Activated gamma-delta T cell (primary cell): ENCODE measurements around the gene STAC.
"Not testable (repeated sequence)": the region's sequence is repeated elsewhere in the genome, so short reads cannot be mapped to it uniquely, and the experiment has no call there.

Experiments used
- DNase-seq: peaks from one replicate; lab custom pipeline; 2025; lab: John Stamatoyannopoulos, UW

The STAC gene

DNA sequence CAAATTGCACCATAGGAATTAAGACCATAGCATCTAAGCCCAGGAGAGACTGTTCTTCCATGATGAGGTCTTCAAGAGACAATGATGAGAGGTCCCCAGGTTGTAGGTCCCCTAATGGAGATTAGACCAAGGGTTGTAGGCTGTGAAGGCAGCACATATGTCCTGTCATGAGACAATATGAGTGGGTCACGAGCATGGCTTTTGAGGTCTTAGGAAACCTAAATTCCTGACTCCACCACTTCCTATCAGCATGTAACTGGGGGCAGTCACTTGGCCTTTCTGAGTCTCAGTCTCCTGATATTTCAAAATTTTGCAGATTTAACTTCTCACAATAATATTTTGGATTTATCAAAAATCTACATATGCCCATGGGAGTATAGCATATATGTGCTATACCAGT lies 31.3 kb downstream of the STAC start:
- no peak for DNase-seq

DNA sequence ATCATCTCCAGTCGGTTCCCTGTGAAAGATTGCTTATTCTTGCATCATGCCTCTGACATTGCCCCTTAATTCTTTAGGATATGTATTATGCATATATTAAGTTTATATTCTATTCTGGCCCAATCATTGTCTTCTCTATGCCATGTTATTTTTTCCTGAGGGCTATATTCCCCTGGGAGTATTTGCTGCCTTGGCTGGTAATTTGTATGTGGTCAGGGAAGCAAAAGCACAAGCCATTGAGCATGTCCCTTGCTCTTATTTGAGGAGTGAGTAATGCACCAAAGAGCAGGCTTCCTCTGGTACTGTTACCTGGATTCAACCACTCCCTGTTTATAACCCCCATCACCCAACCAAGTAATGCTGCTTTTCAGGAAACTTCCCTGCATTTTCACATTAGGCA lies 36.3 kb downstream of the STAC start:
- no peak for DNase-seq

DNA sequence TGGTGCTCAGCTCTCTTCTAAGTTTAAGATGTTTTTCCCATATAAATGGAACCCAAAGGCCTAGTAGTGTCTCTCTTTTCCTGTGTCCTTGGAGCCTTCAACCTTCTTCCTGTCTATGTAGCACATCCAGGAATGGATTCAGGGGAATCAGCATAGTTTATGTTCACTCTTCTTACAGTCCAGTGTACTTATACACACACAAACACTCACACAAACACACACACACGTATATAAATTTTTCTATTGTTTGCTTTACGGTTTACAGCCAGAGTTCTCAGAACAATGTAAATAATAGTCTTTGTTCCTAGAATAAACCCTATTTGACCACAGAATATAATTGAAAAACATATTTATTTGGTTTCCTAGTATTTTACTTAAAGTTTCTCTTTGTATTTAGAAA lies 36.9 kb downstream of the STAC start:
- no peak for DNase-seq

DNA sequence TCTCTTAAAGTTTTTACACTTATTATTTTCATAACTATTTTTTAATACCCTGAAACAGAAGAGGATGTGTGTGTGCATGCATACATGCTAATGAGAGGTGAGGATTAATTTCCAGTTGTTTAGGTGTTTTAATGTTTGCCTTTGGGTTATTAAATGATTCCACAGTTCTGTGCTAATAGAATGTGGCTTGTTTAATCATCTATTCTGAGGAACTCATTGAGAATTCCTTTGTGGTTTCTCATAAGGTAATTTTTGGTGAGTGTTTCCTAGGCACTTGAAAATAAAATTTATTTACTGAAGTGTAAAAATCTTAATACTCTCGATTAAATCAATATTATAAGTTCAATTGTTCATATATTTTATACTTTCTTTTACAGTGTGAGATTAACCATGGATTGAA lies 38.0 kb downstream of the STAC start:
- DNase-seq, result no peak

DNA sequence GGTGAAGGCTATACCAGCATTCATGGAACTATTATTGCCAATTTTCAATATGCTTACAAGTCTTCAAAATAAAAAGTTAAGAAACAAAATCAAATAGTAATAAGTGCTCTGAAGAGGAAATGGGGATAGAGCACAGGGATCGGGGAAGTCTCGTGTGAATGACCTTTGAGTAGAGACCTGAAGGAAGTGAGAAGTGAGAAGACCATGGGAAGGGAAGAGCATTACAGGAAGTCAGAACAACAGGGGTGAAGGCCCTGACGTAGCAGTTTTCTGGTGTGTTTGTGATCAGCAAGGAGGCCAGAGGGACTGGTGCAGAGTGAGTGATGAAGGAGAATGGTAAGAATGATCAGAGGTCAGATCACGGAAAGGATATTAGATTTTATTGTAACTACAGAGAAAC lies 48.1 kb downstream of the STAC start:
- no peak for DNase-seq

DNA sequence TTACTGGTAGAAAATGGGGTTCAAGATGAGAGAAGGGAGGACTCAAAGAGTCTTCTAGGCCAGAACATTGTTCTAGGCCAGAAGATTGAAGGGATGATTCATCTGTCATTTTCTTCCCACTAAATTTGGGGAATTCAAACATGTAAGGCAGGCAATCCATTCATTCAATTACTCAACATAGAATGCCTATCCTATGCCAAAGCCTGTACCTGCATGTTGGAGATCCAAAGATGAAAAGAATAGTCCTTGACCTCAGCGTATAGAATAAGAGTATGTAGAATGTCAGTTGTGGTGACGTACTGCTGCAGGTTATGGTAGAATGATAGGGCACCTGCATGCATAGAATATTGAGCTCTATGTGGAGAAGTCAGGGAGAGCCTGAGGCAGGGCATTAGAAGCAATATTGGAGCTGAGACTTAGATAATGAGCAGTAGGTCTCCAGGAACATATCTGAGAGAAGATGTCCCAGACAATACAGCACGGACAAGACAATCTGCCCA lies 49.7 kb downstream of the STAC start:
- DNase-seq, result no peak

DNA sequence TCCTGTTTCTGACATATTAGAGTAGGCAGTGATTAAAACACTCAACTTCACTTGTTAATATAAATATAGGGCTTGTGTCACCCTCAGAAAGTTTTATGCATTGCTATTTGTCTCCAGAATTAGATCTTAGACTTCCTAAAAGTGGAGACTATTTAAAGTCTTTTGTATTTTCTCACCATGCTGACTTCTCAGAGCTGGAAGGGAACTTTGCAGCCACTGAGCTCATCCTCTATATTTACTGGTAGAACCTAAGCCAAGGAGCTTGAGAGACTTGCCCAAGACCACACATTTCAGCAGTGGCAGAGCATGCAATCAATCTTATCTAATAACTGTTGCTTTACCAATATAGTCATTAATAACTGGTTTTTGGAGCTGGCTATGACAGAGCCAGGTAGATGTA lies 53.2 kb downstream of the STAC start:
- no peak for DNase-seq

DNA sequence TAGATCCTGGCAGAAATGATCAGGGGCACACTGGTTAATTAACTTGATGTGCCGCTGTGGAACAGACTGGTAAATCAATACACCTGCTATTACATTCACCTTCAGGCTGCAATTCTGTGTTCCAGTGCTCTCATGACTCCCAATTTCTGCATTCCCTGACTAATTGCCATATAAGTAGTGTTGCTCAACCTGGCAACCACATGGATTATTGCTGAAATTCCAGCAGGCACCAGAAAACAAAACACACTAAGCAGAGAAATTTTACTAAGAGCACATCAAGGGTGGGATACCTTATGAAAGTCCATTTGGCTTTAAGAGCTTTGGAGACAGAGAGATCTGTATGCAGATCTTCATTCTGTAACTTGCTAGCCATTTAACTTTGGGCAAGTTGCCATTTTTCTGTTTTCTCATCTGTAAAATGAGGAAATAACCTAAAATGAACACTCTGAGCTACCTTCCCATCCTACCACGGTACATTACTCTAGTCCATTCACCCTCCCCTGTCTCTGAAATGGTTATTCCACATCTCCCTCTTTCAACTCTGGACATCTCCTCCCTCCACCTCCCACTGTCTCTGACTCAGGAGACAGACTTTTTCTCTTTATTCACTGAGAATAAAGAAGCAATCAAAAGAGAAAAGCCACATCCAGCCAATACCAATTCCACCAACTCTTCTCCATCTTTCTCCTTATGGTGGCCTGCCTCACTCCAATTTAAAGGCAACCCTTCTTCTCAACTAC lies 54.6 kb downstream of the STAC start:
- no peak for DNase-seq

DNA sequence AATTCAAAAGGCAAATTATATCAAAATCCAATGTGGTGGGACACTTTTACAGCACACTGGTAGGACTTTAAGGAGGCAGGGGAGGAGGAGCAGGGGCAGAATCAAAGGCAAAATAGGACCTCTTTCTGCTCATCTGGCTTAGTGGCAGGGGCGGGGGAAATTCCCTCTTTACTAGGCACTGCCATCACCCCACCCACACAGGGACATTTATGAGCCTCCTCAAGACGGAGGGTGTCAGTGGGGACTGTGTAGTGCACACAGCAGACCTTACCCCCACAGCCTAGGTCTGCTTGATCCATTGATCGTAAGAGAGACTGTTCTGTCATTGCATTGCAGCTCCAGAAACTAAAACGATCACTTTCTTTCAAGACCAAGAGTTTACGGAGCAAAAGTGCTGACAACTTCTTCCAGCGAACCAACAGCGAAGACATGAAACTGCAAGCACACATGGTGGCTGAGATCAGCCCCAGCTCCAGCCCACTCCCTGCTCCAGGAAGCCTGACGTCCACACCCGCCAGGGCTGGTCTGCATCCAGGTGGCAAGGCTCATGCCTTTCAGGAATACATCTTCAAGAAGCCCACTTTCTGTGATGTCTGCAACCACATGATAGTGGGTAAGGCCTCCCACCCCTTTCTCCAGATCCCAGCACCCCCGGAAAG lies 62.9 kb downstream of the STAC start:
- no peak for DNase-seq

DNA sequence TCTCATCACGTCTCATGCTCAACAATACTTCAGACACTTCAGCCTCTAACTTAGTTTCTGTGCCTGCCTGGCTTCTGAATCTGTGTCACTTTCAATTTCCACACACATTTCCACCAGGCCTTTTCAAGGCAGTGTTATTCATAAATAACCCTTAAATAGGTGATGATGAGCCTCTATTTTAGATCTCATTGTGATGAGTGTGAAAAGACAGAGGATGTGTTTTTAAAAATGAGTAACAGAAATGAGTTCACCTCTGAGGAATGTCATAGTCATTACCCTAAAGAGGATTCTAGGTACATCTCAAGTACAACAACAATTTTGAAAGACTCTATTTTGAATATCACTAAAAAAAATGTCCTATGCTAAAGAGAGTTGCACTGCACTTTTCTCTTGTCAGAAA lies 64.6 kb downstream of the STAC start:
- no peak for DNase-seq

DNA sequence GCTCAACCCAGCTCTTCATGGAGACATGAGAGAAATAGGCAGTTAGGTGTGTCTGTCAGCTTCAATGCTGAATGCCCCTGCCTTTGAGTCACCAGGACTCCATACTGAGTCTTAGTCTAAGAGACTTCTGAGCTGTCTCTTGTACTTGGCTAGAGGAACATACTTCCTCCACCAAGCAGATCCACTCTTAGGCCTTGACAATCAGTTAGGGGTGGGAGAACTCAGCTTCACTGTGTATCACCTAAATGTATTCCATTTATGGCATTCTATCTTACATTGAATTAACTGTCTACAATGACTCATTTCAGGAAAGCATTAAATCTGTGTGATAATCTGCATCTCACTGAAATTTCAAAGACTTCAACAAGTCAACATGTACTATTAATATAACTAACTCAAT lies 66.0 kb downstream of the STAC start:
- DNase-seq, result no peak

DNA sequence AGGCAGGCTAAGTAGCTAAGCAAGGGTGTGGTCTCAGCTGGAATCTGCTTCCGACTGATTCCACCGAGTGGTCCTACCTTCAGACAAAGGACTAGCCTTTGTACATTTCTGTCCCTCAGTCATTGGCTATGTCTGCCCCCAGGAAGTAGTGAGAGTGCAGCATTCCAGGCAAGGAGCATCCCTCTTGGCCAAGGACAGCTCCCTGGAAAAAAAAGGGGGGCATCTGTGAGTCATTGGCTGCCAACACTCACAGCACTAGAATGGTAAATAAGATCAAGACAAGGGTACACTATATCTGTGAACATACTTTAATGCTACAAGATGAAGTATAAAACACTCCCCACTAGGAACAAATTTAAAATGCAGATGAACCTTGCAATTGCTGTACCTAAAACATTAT lies 66.8 kb downstream of the STAC start:
- no peak for DNase-seq

DNA sequence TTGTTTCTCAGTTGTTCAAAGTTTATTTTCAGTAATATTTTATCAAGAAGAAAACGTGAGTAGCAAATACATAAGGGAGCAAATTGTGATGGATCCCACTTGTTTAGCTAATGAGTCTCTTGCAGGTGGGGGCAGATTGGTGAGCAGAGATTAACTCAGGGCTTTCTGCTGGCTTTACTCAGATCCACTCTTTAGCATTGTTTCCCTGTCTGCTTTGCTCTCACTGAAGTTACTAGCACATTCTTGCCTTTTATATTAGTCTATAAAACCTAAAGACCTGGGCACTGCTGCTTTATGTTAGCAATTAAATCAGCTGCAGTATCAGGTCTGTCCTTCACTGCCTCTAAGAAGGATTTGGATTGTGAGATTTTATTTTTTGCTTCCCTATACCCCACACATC lies 71.5 kb downstream of the STAC start:
- no peak for DNase-seq

DNA sequence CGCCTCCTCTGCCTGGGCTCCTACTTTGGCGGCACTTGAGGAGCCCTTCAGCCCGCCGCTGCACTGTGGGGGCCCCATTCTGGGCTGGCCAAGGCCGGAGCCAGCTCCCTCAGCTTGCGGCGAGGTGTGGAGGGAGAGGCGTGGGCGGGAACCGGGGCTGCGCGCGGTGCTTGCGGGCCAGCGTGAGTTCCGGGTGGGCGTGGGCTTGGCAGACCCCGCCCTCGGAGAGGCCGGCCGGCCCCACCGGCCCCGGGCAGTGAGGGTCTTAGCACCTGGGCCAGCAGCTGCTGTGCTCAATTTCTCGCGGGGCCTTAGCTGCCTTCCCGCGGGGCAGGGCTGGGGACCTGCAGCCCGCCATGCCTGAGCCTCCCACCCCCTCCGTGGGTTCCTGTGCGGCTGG lies 72.9 kb downstream of the STAC start:
- not testable (repeated sequence) for DNase-seq

DNA sequence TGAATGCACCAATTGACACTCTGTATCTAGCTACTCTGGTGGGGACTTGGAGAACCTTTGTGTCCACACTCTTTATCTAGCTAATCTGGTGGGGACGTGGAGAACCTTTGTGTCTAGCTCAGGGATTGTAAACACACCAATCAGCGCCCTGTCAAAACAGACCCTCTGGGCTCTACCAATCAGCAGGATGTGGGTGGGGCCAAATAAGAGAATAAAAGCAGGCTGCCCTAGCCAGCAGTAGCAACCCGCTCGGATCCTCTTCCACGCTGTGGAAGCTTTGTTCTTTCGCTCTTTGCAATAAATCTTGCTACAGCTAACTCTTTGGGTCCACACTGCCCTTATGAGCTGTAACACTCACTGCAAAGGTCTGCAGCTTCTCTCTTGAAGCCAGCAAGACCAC lies 73.6 kb downstream of the STAC start:
- DNase-seq, result not testable (repeated sequence)

DNA sequence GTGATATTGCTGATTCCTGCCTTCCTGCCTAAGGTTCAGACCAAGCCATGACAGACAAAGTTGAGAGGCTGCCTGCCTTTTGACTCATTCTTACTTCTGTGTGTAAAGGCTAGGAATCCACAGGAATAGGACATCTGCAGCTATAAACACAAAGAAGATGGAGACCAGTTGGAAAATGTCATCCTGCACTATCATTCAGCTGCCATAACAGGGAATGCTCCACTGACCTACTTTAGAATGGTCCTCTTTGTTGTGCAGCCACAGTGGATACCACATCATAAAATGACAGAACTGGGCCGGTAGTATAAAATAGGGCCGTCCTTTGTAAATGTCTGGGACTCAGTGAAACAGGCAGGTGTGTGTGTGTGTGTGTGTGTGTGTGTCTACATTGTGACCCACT lies 75.1 kb downstream of the STAC start:
- no peak for DNase-seq

DNA sequence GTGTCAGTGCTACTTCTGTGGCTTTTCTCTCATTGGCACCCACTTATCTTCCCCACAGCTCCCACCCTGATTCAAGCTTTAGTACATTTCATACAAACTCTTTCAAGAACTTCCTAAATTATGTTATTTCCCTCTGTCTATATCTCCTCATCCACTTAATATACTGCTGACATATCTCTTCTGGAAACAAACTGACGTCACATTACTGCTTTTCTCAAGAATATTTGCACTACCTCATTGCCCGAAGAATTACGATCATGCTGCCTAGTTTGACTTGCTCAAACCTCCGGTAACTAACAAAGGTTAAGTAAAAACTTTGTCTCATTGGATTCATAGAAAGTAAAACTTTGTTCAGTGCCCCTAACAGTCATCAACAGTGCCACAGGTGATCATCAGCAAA lies 76.5 kb downstream of the STAC start:
- DNase-seq, result no peak

DNA sequence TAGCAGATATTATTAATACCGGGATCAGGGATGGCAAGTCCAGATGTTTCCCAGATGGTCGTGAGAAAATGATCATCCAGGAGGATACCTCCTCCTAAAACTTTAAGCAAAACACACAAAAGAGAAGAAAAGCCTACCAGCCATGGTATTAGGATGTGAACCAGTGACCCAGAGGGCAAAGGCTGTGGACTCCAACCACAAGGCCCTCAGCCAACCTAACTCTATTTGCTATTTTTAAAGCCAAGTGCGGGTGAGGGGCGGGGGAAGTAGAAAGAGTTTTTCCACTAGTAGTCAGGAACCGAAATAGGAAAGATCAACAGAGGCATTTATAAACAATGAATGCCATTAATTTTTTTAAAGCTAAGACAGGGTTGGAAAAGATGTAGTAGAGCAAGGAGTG lies 77.4 kb downstream of the STAC start:
- DNase-seq, result no peak

DNA sequence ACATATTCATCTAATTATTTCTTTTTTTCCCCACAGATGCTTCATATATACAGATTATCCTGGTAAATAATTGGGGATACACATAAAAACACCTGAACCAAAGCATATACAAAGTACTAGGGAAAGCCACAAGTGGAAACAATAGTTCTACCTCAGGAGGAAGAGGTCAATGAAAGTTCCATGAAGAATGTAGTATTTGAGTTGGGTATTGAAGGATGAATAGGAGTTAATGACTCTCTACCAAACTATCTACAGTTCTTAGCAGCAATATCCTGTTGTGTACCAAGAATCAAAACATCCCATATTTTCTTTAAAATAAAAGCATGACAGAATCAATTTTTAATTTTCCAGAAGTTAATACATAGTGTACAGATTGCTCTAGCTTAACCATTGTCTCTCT lies 78.9 kb downstream of the STAC start:
- DNase-seq, result no peak

DNA sequence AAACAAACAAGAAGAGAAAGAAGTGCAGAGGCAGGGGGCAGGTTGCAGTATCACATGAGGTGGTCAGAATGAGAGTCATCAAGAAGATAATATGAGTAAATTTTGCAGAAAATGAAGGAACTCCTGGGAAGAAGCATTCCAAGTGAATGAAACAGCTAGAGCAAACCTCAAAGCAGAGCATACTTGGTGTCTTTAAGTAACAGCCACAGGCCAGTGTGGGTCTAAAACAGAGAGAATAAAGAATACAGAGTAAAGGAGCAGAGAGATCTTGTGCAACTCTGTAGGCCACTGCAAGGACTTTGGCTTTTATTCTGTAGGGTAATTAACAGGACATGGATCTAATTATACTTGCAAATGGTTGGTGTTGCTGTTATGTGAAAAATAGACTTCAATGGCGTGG lies 81.3 kb downstream of the STAC start:
- DNase-seq, result no peak

DNA sequence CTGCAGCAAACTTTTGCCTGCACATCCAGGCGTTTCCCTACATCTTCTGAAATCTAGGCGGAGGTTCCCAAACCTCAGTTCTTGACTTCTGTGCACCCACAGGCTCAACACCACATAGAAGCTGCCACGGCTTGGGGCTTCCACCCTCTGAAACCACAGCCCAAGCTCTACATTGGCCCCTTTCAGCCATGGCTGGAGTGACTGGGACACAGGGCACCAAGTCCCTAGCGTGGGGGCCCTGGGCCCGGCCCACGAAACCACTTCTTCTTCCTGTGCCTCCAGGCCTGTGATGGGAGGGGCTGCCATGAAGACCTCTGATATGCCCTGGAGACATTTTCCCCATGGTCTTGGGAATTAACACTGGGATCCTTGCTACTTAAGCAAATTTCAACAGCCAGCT lies 91.7 kb downstream of the STAC start:
- not testable (repeated sequence) for DNase-seq

DNA sequence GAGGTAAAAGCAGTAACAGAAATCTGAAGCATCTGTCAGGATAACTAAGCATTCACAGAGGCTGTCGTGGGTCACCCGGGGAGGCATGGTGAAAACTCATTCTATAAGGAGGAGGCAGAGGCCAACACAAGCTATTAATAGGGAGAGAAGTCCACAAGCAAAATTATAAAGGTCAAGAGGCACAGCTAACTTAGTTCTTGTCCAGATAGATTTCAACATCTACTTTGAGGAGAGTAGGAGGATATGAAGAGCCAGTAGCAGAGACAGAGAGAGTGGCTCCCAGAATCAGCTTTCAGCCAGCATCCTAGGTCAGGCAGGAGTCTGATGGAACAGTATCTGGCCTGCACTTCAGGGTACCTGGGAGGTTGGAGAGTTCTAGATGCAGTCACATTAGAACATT lies 95.3 kb downstream of the STAC start:
- no peak for DNase-seq

DNA sequence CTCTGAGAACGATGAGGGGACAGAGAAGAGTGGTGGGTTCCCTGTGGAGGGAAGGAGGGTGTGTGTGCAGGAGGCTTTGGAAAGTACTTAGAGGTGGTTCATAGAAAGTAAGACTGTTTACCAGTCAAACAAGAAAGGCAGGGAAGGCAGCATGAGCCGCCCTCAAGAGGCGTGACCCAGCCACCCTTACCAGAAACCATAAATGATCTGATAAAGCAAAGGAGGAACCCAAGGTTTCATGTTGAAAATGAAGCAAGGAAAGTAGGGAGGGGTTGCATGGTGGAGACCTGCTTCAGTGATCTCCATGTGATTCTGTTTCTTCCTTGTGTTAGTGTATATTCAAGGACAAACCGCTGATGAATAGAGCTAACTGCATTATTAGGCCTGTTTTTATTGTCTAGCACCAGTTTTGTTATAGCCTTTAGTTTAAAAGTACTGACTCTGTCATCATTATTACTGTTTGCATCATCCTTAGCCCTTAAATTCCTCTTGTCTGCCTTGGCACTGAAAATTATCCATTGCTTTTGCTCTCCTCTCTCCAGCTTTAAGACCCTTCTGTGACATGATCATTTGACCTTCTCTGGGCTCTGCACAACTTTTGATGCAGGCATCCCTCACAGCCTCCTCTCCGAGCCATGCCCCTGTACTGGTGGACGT lies 96.1 kb downstream of the STAC start:
- DNase-seq, result no peak
